HG03108 (cell line): Measurements from ENCODE around the gene NCKAP1.

Experiments used
- ATAC-seq: cut with Tn5 transposase; IDR thresholded peaks from one replicate; pipeline ENCODE4 v1.9.1; 2021; ENCODE audit warnings: moderate library complexity; ENCODE audit not compliant: unreplicated experiment

Gene NCKAP1

GRCh38 chr2:182952741-182953450, 85.4 kb downstream of the NCKAP1 start:
- ATAC-seq, result no peak

- no peak for ATAC-seq
Observed at GRCh38 chr2:182951948-182952663, 86.2 kb downstream of the NCKAP1 start.

DNA sequence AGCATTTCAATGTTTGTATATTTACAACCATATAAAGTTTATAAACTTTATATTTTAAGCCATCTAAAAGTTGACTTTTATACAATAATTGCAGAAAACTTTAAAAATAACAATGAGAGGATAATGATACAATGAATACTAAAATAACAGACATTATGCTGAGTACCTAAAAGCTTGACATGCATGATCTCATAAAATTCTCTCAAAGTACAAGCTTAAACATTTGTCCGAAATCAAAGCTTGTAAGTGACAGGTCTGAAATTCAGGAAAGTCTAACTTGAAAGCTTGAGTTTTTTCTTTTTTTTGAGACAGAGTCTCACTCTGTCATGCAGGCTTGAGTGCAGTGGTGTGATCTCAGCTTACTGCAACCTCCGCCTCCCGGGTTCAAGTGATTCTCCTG, 87.7 kb downstream of the NCKAP1 start:
- ATAC-seq, result no peak

DNA sequence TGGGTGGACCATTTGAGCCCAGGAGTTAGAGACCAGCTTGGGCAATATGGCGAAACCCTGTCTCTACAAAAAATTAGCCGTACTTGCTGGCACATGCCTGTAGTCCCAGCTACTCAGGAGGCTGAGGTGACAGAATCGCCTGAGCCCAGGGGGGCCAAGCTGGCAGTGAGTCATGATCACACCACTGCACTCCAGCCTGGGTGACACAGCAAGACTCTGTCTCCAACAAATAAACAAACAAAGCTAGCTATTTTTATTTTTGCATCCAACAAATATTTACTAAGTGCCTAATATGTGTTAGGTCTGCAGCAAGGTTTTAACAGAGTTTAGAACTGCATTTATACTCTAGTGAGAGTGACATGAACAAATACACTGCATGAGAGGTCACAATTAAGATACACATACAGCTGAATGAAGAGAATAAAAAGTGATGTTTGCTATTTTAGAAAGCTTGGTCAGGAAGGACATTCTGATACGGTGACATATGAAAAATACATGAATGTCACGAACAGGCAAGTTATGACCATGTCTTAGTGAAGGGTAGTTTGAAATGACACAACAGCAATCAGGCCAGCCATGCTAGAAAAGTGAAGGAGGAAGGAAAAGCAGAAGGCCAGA, 88.6 kb downstream of the NCKAP1 start:
- ATAC-seq, result no peak

DNA sequence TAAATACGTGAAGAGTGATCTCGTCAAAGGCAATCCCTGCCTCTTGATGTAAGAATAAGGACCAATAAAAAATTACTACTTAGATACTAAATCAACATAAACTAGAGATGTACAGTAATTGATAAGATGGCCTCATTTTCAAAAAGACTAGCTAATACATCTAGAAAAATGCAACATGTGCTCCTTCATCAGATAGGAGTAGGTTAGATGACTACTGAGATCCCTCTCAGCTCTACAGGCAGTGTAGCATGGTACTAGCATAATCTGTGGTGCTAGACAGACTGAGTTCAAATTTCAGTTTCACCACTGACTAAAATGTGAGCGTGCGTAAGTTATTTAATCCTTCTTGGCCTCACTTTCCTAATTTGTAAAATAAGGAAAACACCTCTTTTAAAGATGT, 89.2 kb downstream of the NCKAP1 start:
- ATAC-seq, result no peak

- no peak for ATAC-seq
Observed at GRCh38 chr2:182946958-182947369, 91.3 kb downstream of the NCKAP1 start.

DNA sequence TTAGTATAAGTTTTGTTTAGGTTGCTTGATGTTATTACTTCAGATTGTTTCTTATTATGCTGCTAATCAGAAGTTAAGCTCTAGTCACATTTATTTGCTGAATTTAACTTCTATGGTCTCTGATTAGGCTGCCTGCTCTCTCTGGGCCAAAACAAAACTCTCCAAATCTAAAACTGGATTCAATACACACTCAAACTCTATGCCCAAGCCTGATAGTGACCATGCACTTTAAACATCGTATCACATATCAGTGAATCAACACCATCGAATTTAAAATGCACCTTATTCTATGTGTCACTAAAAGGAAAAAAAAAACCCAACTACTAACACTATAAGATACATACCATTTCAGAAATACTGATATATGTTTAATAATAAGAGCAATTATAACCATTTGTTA, 94.9 kb downstream of the NCKAP1 start:
- ATAC-seq, result no peak

GRCh38 chr2:182942756-182943155, 95.5 kb downstream of the NCKAP1 start:
- no peak for ATAC-seq

DNA sequence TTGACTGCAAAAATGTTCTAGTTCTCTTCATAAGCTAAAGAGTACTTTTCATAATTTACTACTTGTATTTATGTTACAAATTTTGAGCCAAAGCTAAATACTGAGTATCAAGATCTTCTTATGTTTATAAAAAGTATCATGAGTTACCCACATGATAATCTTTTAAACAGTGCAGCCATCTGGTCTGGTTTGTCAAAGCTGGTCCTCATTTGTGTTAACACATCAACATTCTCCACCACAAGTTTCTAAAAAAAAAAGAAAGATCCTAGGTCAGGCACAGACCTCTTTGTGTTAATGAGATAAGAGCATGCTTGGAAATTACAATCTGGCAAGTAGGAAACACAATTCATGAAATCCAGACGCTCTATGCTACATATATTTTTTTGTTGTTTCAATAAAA, 96.3 kb downstream of the NCKAP1 start:
- no peak for ATAC-seq

DNA sequence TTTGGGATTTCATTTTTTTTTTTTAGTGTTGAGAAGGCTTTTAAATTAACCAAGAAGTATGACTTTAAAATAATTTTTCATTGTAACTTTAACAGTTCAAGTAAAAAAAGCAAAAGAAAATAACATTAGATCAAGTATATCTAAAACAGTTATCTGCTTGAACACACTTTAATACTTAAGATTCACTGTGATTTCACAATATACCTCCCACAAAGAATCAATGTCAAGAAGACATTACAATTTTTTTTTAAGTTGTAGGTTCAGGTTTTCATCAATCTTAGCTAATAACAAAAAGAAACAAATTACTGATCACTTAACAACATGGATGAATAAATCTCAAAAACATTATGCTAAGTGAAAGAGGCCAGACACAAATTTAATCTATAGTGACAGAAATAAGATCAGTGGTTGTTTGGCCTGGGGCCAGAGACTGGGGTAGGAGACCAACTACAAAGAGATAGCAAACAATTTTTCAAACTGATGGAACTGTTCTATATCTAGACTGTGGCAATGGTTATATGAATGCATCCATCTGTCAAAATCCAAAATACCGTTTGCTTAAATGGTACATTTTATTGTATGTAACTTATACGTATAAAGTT, 97.0 kb downstream of the NCKAP1 start:
- no peak for ATAC-seq

DNA sequence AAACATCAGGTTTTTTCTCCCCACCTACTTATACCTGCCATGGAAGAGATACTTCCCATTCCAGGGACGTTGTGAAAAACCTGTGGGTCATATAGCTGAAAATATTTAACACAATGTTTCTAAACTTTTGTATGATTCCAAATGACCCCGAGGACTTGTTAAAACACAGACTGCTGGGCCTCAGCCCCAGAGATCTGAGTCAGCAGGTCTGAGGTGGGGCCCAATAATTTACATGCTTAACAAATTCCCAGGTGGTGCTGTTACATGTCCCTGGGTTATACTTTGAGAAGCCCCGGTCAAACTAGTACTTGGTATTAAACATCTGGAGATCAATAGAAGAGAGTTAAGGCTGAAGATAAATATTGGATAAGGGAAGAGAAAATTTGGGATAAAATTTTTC, 100.4 kb downstream of the NCKAP1 start:
- no peak for ATAC-seq

- ATAC-seq, result peak; percentile 62
Observed at GRCh38 chr2:182933629-182934028, 104.6 kb downstream of the NCKAP1 start.

- no peak for ATAC-seq
Observed at GRCh38 chr2:182929972-182930371, 108.3 kb downstream of the NCKAP1 start.

DNA sequence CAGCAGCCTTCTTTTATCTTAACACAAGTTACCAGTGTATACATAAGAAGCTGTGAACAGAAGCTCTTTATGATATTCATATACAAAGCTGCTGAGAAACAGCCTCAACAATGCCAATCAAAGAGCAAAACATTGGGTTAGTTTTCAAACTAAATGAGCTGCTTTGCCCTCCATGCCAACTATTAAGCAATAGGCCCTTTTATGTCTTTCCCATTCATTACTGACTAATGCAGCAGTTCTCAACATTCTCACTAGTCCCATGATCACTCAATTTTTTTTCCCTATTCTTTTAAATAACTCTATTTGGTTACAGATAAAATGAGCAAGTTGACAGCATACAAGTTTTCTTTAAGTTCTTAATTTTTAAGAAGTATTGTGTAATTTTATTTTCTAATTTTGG, 114.0 kb downstream of the NCKAP1 start:
- ATAC-seq, result no peak

GRCh38 chr2:182921234-182921633, 117.0 kb downstream of the NCKAP1 start:
- ATAC-seq, result no peak

DNA sequence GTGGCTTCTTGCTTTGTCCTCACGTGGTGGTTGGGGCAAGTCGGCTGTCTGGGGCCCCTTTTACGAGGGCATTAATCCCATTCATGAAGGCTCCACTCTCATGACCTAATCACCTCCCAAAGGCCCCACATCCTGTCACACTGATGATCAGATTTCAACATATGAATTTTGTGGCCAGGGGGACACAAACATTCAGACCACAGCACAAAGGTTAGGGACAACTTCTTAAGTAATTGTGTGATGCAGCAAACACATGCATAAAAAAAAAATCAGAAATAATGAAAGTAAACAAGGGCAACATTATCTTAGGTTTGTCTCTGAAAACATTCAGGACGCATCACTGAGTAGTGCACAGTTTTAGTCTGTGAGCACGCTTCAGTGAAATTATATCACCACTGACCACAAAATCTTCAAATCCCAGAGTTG, 117.6 kb downstream of the NCKAP1 start:
- no peak for ATAC-seq

DNA sequence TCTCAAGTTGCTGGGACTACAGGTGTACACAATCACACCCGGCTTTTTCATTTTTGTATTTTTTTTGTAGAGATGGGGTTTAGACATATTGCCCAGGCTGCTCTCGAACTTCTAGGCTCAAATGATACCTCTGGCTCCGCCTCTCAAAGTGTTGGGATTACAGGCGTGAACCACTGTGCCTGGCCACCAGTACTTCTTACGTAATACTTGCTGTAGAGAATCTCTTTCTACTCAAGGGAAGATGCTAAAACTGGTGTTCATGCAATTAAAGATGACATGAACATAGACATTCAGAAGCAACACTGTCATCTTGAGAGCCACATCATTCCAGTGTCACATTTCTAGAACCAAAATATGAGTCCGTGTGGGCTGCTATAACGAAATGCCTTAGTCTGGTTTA, 118.2 kb downstream of the NCKAP1 start:
- no peak for ATAC-seq

GRCh38 chr2:182918961-182919652, 119.2 kb downstream of the NCKAP1 start:
- ATAC-seq, result no peak

DNA sequence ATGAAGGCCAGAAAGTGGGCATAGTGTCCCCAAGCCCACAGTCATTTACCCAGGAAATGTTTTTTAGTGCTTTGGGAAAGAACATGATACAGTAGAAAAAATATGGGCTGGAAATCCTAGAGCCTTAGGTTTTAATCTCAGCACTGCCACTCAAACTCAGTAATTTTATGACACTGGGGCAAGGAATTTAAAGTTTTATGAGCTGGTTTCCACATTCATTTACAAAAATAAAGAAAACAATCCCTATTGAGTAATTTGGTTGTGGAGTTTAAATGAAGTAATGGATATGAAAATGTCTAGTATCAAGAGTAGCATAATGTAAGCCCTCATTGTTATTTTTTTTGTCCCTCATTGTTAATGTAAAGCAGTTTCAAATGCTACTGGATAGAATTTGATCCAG, 120.3 kb downstream of the NCKAP1 start:
- ATAC-seq, result no peak

GRCh38 chr2:182916417-182916816, 121.8 kb downstream of the NCKAP1 start:
- ATAC-seq, result no peak
